GM20431 (cell line): ENCODE results near the gene PITPNB.

Experiments used
- in situ Hi-C: fragments of 300-500 bp; cut with MseI, MboI; formaldehyde crosslinking; loops from one replicate; pipeline ENCODE4 v1.15.0; 2020; ENCODE audit warnings: low sequenced_read_pairs; ENCODE audit not compliant: unreplicated experiment

Gene PITPNB

GRCh38 chr22:27809700-27810608 lies 109.1 kb downstream of the PITPNB start:
- in situ Hi-C loops: no loop called here

DNA sequence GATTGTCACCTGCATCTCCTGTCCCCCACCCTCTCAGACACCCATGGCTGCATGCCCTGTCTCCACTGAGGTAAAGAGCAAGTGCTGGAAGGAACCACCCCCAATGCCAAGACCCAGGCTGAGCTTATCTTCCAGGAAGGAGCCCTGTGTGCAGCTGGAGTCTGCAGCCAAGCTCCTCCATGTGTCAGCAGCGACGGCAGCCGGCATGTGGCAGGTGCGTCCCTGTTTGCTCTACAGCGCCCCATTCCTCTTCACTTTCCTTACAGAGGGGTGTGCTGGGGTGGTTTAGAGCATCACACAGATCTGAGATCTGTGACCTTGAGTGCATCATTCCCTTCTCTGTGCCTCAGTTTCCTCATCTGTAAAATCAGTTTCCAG lies 109.8 kb downstream of the PITPNB start:
- in situ Hi-C loops: no loop called here

- in situ Hi-C loops: no loop called here
These were observed 110.4 kb downstream of the PITPNB start for GRCh38 chr22:27808451-27809225.

- in situ Hi-C loops: no loop called here
These were observed 113.2 kb downstream of the PITPNB start for GRCh38 chr22:27805841-27806240.

DNA sequence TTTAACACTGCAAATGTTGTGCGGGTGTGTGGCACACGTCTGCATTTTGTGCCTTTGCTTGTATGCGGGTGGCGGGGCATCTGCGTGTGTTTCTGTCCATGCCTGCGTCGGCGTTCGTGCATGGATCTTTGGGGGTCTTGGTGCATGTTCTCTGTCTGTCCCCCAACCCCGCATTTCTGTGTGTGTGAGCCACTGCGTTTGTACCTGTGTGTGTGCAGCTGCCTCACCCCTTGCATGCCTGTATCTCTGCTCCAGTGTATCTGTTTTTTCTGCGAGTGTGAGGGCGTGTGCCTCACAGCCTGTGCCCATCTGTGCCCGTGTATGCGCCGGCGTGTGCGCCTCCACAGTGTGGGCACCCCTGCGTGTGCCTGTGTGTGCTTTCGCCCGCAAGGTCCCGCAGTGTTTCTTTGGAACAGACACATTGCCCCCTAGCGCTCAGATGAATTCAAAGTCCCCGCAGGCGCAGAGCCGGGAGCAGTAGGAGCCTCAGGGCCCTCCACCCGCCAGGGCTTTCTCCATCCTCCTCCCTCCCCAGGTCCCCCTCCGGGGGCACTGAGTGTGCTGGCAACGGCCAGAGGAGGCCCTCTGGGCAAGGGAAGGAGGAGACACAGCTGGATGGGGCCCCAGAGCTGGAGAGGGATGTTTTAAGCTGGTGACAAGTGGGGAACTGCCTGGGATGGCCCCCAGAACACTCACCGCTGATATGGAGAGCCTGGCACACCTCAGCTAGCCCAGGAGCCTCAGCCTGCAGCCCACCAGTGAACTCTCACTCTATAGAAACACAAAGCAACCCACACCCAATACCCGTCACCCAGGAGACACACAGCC lies 114.4 kb downstream of the PITPNB start:
- in situ Hi-C loops: no loop called here

- in situ Hi-C loops: no loop called here
These were observed 115.1 kb downstream of the PITPNB start for GRCh38 chr22:27803841-27804415.

GRCh38 chr22:27802346-27803073 lies 116.5 kb downstream of the PITPNB start:
- in situ Hi-C loops: no loop called here
